ENCODE results near the gene ECI1. TPM values are rescaled to one million over a fixed set of nuclear protein-coding genes. Genes with fewer than 3 reads are reported as not detected.

The ECI1 gene
- total and polyA plus RNA-seq, 2 experiments from 2014 or later = 71.4 to 156 TPM

GRCh38 chr16:2298621-2299020, 47.2 kb upstream of the ECI1 start:
- no peak overlapping the region for H3K27ac ChIP-seq
- WGBS (ENCODE audit: low lambda C conversion rate, missing lambda C conversion rate) = 88% methylated on average over 9 of the region's 9 CpGs
- H3K79me2 ChIP-seq = no peaks in the 10 kb centered on the region
- H4K20me1 ChIP-seq (ENCODE audit: insufficient read depth, poor library complexity, severe bottlenecking) = no peaks in the 10 kb centered on the region
- H3K36me3 ChIP-seq (replicated peaks; ENCODE audit: insufficient read depth, low read depth) = no peaks in the 10 kb centered on the region
- H3K4me2 ChIP-seq = no peak overlapping the region
- H3K4me3 ChIP-seq = no peak overlapping the region
- H3K27me3 ChIP-seq = no peaks in the 10 kb centered on the region
- no peak overlapping the region for H2AFZ ChIP-seq
- TF ChIP-seq EZH2phosphoT487 (IDR thresholded peaks at IDR 0.05; ENCODE audit: low read depth, severe bottlenecking, unreplicated experiment) (no peak), CTCF (IDR thresholded peaks at IDR 0.05; ENCODE audit: poor library complexity) (no peak), EZH2 (IDR thresholded peaks at IDR 0.05; ENCODE audit: borderline replicate concordance) (no peak)
- no peaks in the 10 kb centered on the region for H3K9me3 ChIP-seq (ENCODE audit: low read depth)
- no peak for DNase-seq (ENCODE audit: low spot score)
- no peaks in the 10 kb centered on the region for H3K4me1 ChIP-seq (ENCODE audit: insufficient read depth)
- H3K9me2 ChIP-seq (replicated peaks; ENCODE audit: insufficient read depth) = no peaks in the 10 kb centered on the region

GRCh38 chr16:2297506-2297860, 46.1 kb upstream of the ECI1 start:
- Histone ChIP-seq H3K4me1 (ENCODE audit: insufficient read depth) (no peaks in the 10 kb centered on the region), H3K36me3 (replicated peaks; ENCODE audit: insufficient read depth, low read depth) (no peaks in the 10 kb centered on the region), H3K9me3 (ENCODE audit: low read depth) (no peaks in the 10 kb centered on the region), H3K9me2 (replicated peaks; ENCODE audit: insufficient read depth) (no peaks in the 10 kb centered on the region), H2AFZ (no peak overlapping the region), H3K4me3 (no peak overlapping the region), H4K20me1 (ENCODE audit: insufficient read depth, poor library complexity, severe bottlenecking) (no peaks in the 10 kb centered on the region), H3K27me3 (no peaks in the 10 kb centered on the region), H3K4me2 (no peak overlapping the region), H3K79me2 (no peaks in the 10 kb centered on the region), H3K27ac (no peak overlapping the region)
- WGBS (ENCODE audit: low lambda C conversion rate, missing lambda C conversion rate) = 99% methylated on average over 22 of the region's 22 CpGs
- no peak for DNase-seq (ENCODE audit: low spot score)
- TF ChIP-seq EZH2phosphoT487 (IDR thresholded peaks at IDR 0.05; ENCODE audit: low read depth, severe bottlenecking, unreplicated experiment) (no peak), CTCF (IDR thresholded peaks at IDR 0.05; ENCODE audit: poor library complexity) (no peak), EZH2 (IDR thresholded peaks at IDR 0.05; ENCODE audit: borderline replicate concordance) (no peak)

GRCh38 chr16:2296661-2297505, 45.5 kb upstream of the ECI1 start:
- WGBS (ENCODE audit: low lambda C conversion rate, missing lambda C conversion rate) = 89% methylated on average over 20 of the region's 23 CpGs
- Histone ChIP-seq H3K9me2 (replicated peaks; ENCODE audit: insufficient read depth) (no peaks in the 10 kb centered on the region), H2AFZ (no peak overlapping the region), H3K4me1 (ENCODE audit: insufficient read depth) (no peaks in the 10 kb centered on the region), H3K36me3 (replicated peaks; ENCODE audit: insufficient read depth, low read depth) (no peaks in the 10 kb centered on the region), H3K4me2 (no peak overlapping the region), H3K79me2 (no peaks in the 10 kb centered on the region), H3K4me3 (no peak overlapping the region), H4K20me1 (ENCODE audit: insufficient read depth, poor library complexity, severe bottlenecking) (no peaks in the 10 kb centered on the region), H3K27ac (no peak overlapping the region), H3K27me3 (no peaks in the 10 kb centered on the region), H3K9me3 (ENCODE audit: low read depth) (no peaks in the 10 kb centered on the region)
- TF ChIP-seq EZH2 (IDR thresholded peaks at IDR 0.05; ENCODE audit: borderline replicate concordance) = no peak
- no peak for TF ChIP-seq EZH2phosphoT487 (IDR thresholded peaks at IDR 0.05; ENCODE audit: low read depth, severe bottlenecking, unreplicated experiment)
- TF ChIP-seq CTCF (IDR thresholded peaks at IDR 0.05; ENCODE audit: poor library complexity) = peak; percentile 22
- no peak for DNase-seq (ENCODE audit: low spot score)

Measured in hepatocyte (in vitro differentiated cells).